ENCODE measurements around the gene CHMP6. TPM values are rescaled to one million over a fixed set of nuclear protein-coding genes. Genes with fewer than 3 reads are reported as not detected.

Gene CHMP6
- polyA plus RNA-seq, 1 experiment: 27.3 TPM

DNA sequence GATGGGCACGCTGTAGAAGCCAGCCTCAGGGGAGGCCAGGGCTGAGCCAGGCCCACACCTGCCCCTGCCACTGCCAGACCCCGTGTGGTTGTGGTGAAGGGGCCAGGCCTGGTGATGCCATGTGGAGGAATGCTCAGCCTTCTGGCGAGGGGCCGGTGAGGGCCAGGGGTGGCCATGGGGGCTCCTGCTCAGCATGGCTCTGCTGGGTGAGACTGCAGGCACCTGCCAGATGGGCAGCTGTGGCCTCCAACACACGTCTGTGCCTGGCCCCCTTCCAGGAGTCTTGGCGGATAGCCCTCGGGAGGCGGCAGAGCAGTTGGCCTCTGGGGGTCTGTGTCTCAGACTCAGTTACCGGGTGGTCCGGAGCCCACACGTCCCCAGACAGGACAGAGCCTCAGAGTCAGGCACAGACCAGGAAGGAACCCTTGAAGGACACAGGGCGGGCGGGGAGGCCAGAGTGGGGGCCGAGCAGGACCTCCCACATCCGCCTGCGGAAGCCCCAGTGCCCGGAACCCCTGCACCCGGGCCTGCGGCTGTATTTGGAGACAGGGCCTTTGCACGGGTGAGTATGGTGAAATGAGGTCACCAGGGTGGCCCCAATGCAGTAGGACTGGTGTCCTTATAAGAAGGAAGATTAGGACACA, 22.5 kb upstream of the CHMP6 start:
- CTCF ChIA-PET: no interaction called here

DNA sequence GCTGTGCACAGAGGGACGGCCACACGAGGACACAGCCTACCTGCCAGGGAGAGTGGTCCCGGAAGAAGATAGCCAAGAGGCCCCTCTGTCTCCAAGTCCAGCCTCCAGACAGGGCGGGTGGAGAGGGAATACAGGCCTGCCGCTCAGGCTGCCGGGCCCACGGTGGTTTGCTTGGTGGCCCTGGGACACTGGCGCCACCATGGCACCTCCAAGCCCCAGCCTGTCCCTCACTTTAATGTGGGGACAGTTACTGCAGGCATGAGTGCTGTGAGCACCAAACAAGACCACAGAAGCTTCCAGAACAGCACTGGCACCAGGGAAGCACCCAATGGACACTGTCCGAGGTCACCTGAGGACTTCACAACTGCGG, 22.0 kb upstream of the CHMP6 start:
- POLR2A ChIA-PET: interaction anchor here (0.9 kb wide), 1 partner anchor 515 kb away, joined by 4 read pairs; no protein-coding TSS in a partner anchor
- H3K27ac ChIP-seq (ENCODE audit: low read depth, low read length): no peak overlapping the region

More for the DNA sequence above, 22.5 kb upstream of the CHMP6 start:
- Histone ChIP-seq H3K4me3 (ENCODE audit: low read depth, low read length) (no peak overlapping the region), H3K9me3 (ENCODE audit: control insufficient read depth, insufficient read depth, low read length) (peaks cover 7% of the 10 kb centered on the region; the same call in 1 of the 2 replicates), H3K27ac (ENCODE audit: low read depth, low read length) (no peak overlapping the region), H3K27me3 (ENCODE audit: control insufficient read depth, insufficient read depth, low read length) (peaks cover 2% of the 10 kb centered on the region)
- POLR2A ChIA-PET: no interaction called here
- TF ChIP-seq, protein P1, sequence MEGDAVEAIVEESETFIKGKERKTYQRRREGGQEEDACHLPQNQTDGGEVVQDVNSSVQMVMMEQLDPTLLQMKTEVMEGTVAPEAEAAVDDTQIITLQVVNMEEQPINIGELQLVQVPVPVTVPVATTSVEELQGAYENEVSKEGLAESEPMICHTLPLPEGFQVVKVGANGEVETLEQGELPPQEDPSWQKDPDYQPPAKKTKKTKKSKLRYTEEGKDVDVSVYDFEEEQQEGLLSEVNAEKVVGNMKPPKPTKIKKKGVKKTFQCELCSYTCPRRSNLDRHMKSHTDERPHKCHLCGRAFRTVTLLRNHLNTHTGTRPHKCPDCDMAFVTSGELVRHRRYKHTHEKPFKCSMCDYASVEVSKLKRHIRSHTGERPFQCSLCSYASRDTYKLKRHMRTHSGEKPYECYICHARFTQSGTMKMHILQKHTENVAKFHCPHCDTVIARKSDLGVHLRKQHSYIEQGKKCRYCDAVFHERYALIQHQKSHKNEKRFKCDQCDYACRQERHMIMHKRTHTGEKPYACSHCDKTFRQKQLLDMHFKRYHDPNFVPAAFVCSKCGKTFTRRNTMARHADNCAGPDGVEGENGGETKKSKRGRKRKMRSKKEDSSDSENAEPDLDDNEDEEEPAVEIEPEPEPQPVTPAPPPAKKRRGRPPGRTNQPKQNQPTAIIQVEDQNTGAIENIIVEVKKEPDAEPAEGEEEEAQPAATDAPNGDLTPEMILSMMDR (IDR thresholded peaks at IDR 0.05; ENCODE audit: low read depth, low read length): no peak
- no peak for DNase-seq (ENCODE audit: low read depth, low spot score)

DNA sequence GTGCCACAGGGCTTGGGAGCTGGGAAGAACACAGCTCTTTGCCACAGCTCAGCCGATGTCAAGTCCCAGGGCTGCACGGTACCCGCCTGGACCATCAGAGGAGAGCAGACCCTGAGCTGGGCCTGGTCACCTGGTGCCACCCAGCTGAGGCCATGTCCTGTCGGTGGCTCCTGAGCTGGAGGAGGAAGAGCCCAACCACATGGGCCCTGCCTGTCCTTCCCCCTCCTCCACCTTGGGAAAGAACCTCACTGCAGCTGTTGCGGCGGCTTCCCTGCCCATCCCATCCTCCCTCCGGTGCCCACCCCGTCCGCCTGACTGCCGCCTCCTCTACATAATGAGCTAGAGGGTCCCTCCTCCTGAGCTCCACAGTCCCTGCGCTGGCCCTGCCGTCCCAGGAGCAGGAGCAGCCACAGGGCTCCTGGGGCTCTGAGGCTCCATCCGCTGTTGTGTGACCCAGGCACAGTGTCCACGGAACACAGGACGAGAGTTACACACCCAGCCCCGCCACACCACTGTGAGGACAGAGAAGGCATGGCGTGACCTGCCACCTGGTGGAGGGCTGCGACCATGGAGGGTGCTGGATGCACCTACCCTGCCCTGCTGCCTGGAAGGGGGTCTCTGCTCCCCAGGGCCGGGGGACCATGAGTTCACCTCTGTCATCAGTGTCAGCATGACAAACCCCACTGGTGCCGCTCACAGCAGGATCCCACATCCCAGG, 21.4 kb upstream of the CHMP6 start:
- H3K27ac ChIP-seq (ENCODE audit: low read depth, low read length): no peak overlapping the region
- no peak overlapping the region for H3K4me3 ChIP-seq (ENCODE audit: low read depth, low read length)
- peaks cover 2% of the 10 kb centered on the region for H3K27me3 ChIP-seq (ENCODE audit: control insufficient read depth, insufficient read depth, low read length)
- peaks cover 7% of the 10 kb centered on the region; the same call in 1 of the 2 replicates for H3K9me3 ChIP-seq (ENCODE audit: control insufficient read depth, insufficient read depth, low read length)
- POLR2A ChIA-PET: interaction anchor here (0.9 kb wide), 1 partner anchor 515 kb away, joined by 4 read pairs; no protein-coding TSS in a partner anchor
- TF ChIP-seq, protein P1 (IDR thresholded peaks at IDR 0.05; ENCODE audit: low read depth, low read length): peak; percentile 44
- CTCF ChIA-PET: interaction anchor here (1.1 kb wide), 1 partner anchor 543 kb away, joined by 8 read pairs; no protein-coding TSS in a partner anchor
- DNase-seq (ENCODE audit: low read depth, low spot score): no peak

More for the DNA sequence above, 22.0 kb upstream of the CHMP6 start:
- TF ChIP-seq, protein P1 (IDR thresholded peaks at IDR 0.05; ENCODE audit: low read depth, low read length): no peak
- CTCF ChIA-PET: interaction anchor here (1.1 kb wide), 1 partner anchor 542 kb away, joined by 8 read pairs; no protein-coding TSS in a partner anchor
- H3K9me3 ChIP-seq (ENCODE audit: control insufficient read depth, insufficient read depth, low read length): peaks cover 7% of the 10 kb centered on the region; the same call in 1 of the 2 replicates
- DNase-seq (ENCODE audit: low read depth, low spot score): no peak
- H3K27me3 ChIP-seq (ENCODE audit: control insufficient read depth, insufficient read depth, low read length): peaks cover 2% of the 10 kb centered on the region
- no peak overlapping the region for H3K4me3 ChIP-seq (ENCODE audit: low read depth, low read length)

DNA sequence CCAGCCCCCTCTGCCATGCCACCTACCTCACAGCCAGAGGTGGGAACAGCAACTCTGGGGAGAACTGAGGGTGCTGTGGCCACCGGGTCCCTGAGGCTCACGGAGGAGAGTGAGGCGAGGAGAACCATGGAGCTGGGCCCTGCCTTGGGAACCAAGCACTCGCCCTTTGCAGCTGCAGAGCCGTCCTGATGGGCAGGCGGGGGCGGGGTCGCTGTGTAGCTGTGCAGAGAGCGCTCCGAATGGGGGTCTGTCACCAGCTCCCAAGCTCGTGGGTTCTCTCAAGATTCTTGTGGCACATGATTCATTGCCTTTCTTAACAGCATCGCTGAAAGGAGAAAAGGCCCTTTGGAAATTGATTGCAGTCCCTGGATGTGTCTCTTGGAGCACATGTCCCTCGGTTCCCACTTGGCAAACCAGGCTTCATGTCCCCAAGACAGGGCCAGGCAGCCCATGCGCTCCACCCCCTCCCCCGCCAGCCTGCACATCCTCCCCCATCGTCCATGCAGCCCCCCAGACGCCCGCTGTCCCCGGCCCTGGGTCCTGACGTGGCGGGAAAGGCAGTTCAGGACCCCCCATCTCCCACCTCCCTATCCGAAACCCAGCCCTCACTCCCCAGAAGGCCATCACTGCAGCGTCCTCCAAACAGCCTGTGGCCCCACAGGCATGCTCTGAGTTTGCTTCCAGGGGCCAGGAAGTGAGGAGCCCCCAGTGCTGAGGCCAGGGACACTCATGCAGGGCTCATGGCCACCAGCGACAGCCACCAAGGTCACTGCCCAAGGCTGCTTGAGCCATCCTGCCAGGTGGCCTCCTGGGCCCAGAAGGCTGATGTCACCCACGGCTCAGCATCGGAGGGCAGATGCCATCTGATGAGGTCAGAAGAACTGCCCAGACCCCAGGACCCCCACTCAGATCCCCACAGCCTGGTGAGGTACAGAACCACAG, 20.6 kb upstream of the CHMP6 start:
- H3K27me3 ChIP-seq (ENCODE audit: control insufficient read depth, insufficient read depth, low read length): peaks cover 2% of the 10 kb centered on the region
- TF ChIP-seq, protein P1 (IDR thresholded peaks at IDR 0.05; ENCODE audit: low read depth, low read length): no peak
- POLR2A ChIA-PET: no interaction called here
- no peak overlapping the region for H3K4me3 ChIP-seq (ENCODE audit: low read depth, low read length)
- CTCF ChIA-PET: interaction anchor here (1.1 kb wide), 1 partner anchor 544 kb away, joined by 8 read pairs; no protein-coding TSS in a partner anchor
- H3K9me3 ChIP-seq (ENCODE audit: control insufficient read depth, insufficient read depth, low read length): peaks cover 7% of the 10 kb centered on the region; the same call in 1 of the 2 replicates
- no peak for DNase-seq (ENCODE audit: low read depth, low spot score)
- H3K27ac ChIP-seq (ENCODE audit: low read depth, low read length): no peak overlapping the region
